Prostate gland (tissue), 2 donors: ENCODE data around the gene ADGRE2.

ENCODE experiments used
- POLR2A ChIP-seq: fragments of 450-650 bp; IDR thresholded peaks from one replicate; pipeline ENCODE4 v1.6.1; 2016; ENCODE audit warnings: antibody characterized with exemption, mild to moderate bottlenecking
- POLR2AphosphoS5 ChIP-seq: sonication (generic); formaldehyde crosslinking; IDR thresholded peaks from one replicate; pipeline ENCODE4 v1.6.1; 2017; ENCODE audit warnings: antibody characterized with exemption
- TF ChIP-seq, protein P1 (sequence below), 4 experiments: fragments of 200-600 bp in 2 of 4; fragments of 450-650 bp in 2 of 4; sonication (generic) in 2 of 4; IDR thresholded peaks; 1 replicate in 3 of 4; 2 replicates in 1 of 4; pipeline ENCODE4 v1.5.1; 2016 to 2019; ENCODE audit warnings: antibody characterized with exemption in 4 of 4, mild to moderate bottlenecking in 2 of 4, moderate library complexity in 2 of 4

DNA sequence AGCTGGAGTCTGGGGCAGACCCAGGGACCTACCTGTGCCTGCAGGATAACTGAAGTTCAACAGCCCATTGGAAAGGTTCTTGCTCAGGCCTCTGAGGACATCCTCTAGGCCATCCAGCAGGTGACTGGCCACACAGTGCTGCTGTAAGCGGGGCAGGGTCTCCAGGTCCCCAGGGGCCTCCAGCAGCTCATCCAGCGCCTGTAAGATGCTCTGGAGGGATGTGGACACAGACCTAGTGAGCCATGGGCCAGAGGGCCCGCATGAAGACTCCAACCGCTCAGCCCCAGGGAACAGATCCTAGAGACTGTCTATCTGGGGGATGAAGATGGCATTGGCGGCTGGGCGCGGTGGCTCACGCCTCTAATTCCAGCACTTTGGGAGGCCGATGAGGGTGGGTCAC, 14.0 kb downstream of the ADGRE2 start:
- TF ChIP-seq, protein P1, sequence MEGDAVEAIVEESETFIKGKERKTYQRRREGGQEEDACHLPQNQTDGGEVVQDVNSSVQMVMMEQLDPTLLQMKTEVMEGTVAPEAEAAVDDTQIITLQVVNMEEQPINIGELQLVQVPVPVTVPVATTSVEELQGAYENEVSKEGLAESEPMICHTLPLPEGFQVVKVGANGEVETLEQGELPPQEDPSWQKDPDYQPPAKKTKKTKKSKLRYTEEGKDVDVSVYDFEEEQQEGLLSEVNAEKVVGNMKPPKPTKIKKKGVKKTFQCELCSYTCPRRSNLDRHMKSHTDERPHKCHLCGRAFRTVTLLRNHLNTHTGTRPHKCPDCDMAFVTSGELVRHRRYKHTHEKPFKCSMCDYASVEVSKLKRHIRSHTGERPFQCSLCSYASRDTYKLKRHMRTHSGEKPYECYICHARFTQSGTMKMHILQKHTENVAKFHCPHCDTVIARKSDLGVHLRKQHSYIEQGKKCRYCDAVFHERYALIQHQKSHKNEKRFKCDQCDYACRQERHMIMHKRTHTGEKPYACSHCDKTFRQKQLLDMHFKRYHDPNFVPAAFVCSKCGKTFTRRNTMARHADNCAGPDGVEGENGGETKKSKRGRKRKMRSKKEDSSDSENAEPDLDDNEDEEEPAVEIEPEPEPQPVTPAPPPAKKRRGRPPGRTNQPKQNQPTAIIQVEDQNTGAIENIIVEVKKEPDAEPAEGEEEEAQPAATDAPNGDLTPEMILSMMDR (IDR thresholded peaks at IDR 0.05) = no peak
- TF ChIP-seq POLR2A (no peak), POLR2AphosphoS5 (no peak)
